HepG2 (cell line): ENCODE results near the gene NAA16. TPM values are rescaled to one million over a fixed set of nuclear protein-coding genes. Genes with fewer than 3 reads are reported as not detected.

ENCODE experiments used
- ATAC-seq: fragments of 200-7000 bp; cut with Tn5 transposase; 3 replicates; pipeline ENCODE4 v1.9.1; 2020; ENCODE audit warnings: mild to moderate bottlenecking, moderate library complexity
- BruUV-seq: library from RNA; stranded (reverse); fragments of 400-500 nt; replicated peaks from 2 replicates; lab custom pipeline; 2021; lab: Mats Ljungman, UMichigan
- CTCF ChIA-PET: fragments of 300-600 bp; formaldehyde crosslinking; extraction: SDS; loops from one replicate; lab custom pipeline; 2021; ENCODE audit warnings: low total read pairs, inconsistent platforms, low intra/inter-chr PET ratio; lab: Yijun Ruan, JAX
- POLR2A ChIA-PET: fragments of 350-600 bp; sonication (Branson Sonifier 250); formaldehyde crosslinking; loops from one replicate; lab custom pipeline; 2020; ENCODE audit warnings: antibody characterized with exemption, inconsistent platforms; lab: Yijun Ruan, JAX
- DNase-seq: peaks from one replicate; pipeline ENCODE4 v3.0.0-alpha.2; 2015; ENCODE audit warnings: low spot score
- FAIRE-seq: peaks from 3 replicates; lab custom pipeline; 2011; peaks lifted over from hg19 to GRCh38; lab: Jason Lieb, UNC
- H2AFZ ChIP-seq: one replicate; pipeline ENCODE4 v1.6.1; 2011; ENCODE audit warnings: low read length, inconsistent platforms
- H3K27ac ChIP-seq: fragments of 300-600 bp; 3 replicates; pipeline ENCODE4 v1.8.0; 2011; ENCODE audit warnings: mixed run types, mild to moderate bottlenecking, mixed read lengths, low read length, inconsistent platforms; ENCODE audit not compliant: insufficient read depth; ENCODE audit errors: extremely low read length
- H3K27me3 ChIP-seq, 2 experiments: fragments of 200-600 bp in 1 of 2; 2 replicates in 1 of 2; 3 replicates in 1 of 2; pipeline versions ENCODE4 v1.6.0 to v1.8.0; 2011; ENCODE audit warnings: low read length in 2 of 2, mild to moderate bottlenecking in 2 of 2, moderate library complexity in 2 of 2, inconsistent platforms in 1 of 2; ENCODE audit not compliant: insufficient read depth in 2 of 2, control insufficient read depth in 1 of 2
- H3K36me3 ChIP-seq, 2 experiments: fragments of 200-600 bp in 1 of 2; replicated peaks in 1 of 2; 2 replicates in 1 of 2; 3 replicates in 1 of 2; pipeline versions ENCODE4 v1.5.1 to v1.8.0; 2011; ENCODE audit warnings: low read length in 2 of 2, inconsistent platforms in 1 of 2; ENCODE audit not compliant: insufficient read depth in 2 of 2, control insufficient read depth in 1 of 2
- H3K4me1 ChIP-seq: 2 replicates; pipeline ENCODE4 v1.5.1; 2012; ENCODE audit warnings: low read length, inconsistent platforms; ENCODE audit not compliant: insufficient read depth
- H3K4me2 ChIP-seq: 2 replicates; pipeline ENCODE4 v1.6.0; 2011; ENCODE audit warnings: low read depth, low read length, inconsistent platforms
- H3K4me3 ChIP-seq, 3 experiments: fragments of 200-600 bp in 1 of 3; sonication (generic), shearing (Covaris generic) in 1 of 3; replicated peaks in 1 of 3; 2 replicates each; pipeline ENCODE4 v1.5.1; 2011 to 2016; ENCODE audit warnings: low read length in 3 of 3, inconsistent platforms in 2 of 3, low read depth in 2 of 3, mild to moderate bottlenecking in 2 of 3, control low read depth in 1 of 3, mixed read lengths in 1 of 3; ENCODE audit not compliant: insufficient read depth in 1 of 3
- H3K79me2 ChIP-seq: one replicate; pipeline ENCODE4 v1.6.1; 2011; ENCODE audit warnings: low read length, inconsistent platforms; ENCODE audit not compliant: insufficient read depth
- H3K9ac ChIP-seq: 2 replicates; pipeline ENCODE4 v1.6.0; 2011; ENCODE audit warnings: mild to moderate bottlenecking, low read depth, low read length, inconsistent platforms; ENCODE audit not compliant: insufficient read depth
- H3K9me3 ChIP-seq: 2 replicates; pipeline ENCODE4 v1.5.1; 2012; ENCODE audit warnings: mild to moderate bottlenecking, low read length
- H4K20me1 ChIP-seq: 2 replicates; pipeline ENCODE4 v1.6.0; 2011; ENCODE audit warnings: inconsistent platforms, mild to moderate bottlenecking, low read length, moderate library complexity; ENCODE audit not compliant: insufficient read depth
- BCL3 ChIP-seq: sonication (generic); formaldehyde crosslinking; IDR thresholded peaks from 2 replicates; pipeline ENCODE4 v1.5.1; 2020; ENCODE audit warnings: mild to moderate bottlenecking, missing genetic modification reagents, moderate library complexity
- ELK4 ChIP-seq: sonication (generic); formaldehyde crosslinking; IDR thresholded peaks from 2 replicates; pipeline ENCODE4 v1.9.0; 2021; ENCODE audit warnings: missing genetic modification reagents, borderline replicate concordance
- GATAD2A ChIP-seq: IDR thresholded peaks from 2 replicates; pipeline ENCODE4 v1.6.1; 2016
- MTF2 ChIP-seq: sonication (generic); formaldehyde crosslinking; IDR thresholded peaks from 2 replicates; pipeline ENCODE4 v1.5.0; 2020; ENCODE audit warnings: missing genetic modification reagents, borderline replicate concordance
- MYNN ChIP-seq: sonication (generic); formaldehyde crosslinking; IDR thresholded peaks from 2 replicates; pipeline ENCODE4 v1.4.0; 2020; ENCODE audit warnings: mild to moderate bottlenecking, low read depth, missing genetic modification reagents
- MZF1 ChIP-seq: sonication (generic); formaldehyde crosslinking; IDR thresholded peaks from 2 replicates; pipeline ENCODE4 v1.8.1; 2023; ENCODE audit warnings: mild to moderate bottlenecking, missing genetic modification reagents, borderline replicate concordance
- RFX3 ChIP-seq: IDR thresholded peaks from 2 replicates; pipeline ENCODE4 v1.6.1; 2016; ENCODE audit warnings: missing biosample characterization, missing genetic modification reagents
- SKI ChIP-seq: fragments of 450-650 bp; IDR thresholded peaks from one replicate; pipeline ENCODE4 v1.6.1; 2018; ENCODE audit warnings: mild to moderate bottlenecking; ENCODE audit not compliant: partially characterized antibody
- ZNF275 ChIP-seq: sonication (generic); formaldehyde crosslinking; IDR thresholded peaks from 2 replicates; pipeline ENCODE4 v1.8.0; 2022; ENCODE audit warnings: missing genetic modification reagents, mild to moderate bottlenecking, inconsistent platforms, borderline replicate concordance
- ZNF441 ChIP-seq: sonication (generic); formaldehyde crosslinking; IDR thresholded peaks from 2 replicates; pipeline ENCODE4 v1.7.0; 2021; ENCODE audit warnings: missing genetic modification reagents, borderline replicate concordance
- ZNF569 ChIP-seq: sonication (generic); formaldehyde crosslinking; IDR thresholded peaks from 2 replicates; pipeline ENCODE4 v1.5.0; 2020; ENCODE audit warnings: mild to moderate bottlenecking, missing genetic modification reagents, moderate library complexity, borderline replicate concordance
- ZNF572 ChIP-seq: sonication (generic); formaldehyde crosslinking; IDR thresholded peaks from 2 replicates; pipeline ENCODE4 v1.5.1; 2020; ENCODE audit warnings: mild to moderate bottlenecking, missing genetic modification reagents
- ZNF598 ChIP-seq: sonication (generic); formaldehyde crosslinking; IDR thresholded peaks from 2 replicates; pipeline ENCODE4 v1.5.1; 2020; ENCODE audit warnings: mild to moderate bottlenecking, missing genetic modification reagents, borderline replicate concordance
- ZNF672 ChIP-seq: sonication (generic); formaldehyde crosslinking; IDR thresholded peaks from 2 replicates; pipeline ENCODE4 v1.8.1; 2022; ENCODE audit warnings: missing genetic modification reagents
- ZNF790 ChIP-seq: sonication (generic); formaldehyde crosslinking; IDR thresholded peaks from 2 replicates; pipeline ENCODE4 v1.8.0; 2022; ENCODE audit warnings: missing genetic modification reagents, mild to moderate bottlenecking, borderline replicate concordance
- WGBS: methylation state at CpG from one replicate; pipeline ENCODE4 v1.1.6; 2017; ENCODE audit warnings: low lambda C conversion rate; 5-methylcytosine and 5-hydroxymethylcytosine counted together
- in situ Hi-C: cut with HindIII; loops from 2 replicates; pipeline ENCODE4 v1.10.0; 2017; ENCODE audit warnings: low pct_unique_long_range_greater_than_20kb; ENCODE audit not compliant: extremely low pct_ligation_motif_present
- intact Hi-C: fragments of 100-400 bp; cut with micrococcal nuclease; formaldehyde crosslinking; loops from one replicate; pipeline ENCODE4 v1.10.0; 2022; ENCODE audit not compliant: unreplicated experiment
- polyA plus RNA-seq, 8 experiments: library from polyadenylated mRNA; depleted of rRNA in 3 of 8; stranded (reverse) in 7 of 8; unstranded in 1 of 8; fragments of >200 nt; fragmentation: Illumina TruSeq in 4 of 8; extraction: Trizol in 4 of 8; gene quantifications; 2 replicates each; pipeline versions ENCODE4 v1.2.1 to v1.2.3, GENCODE V29; 2011 to 2016; ENCODE audit warnings: low read depth in 4 of 8, missing spikeins in 1 of 8, mixed read lengths in 1 of 8; ENCODE audit not compliant: insufficient read depth in 1 of 8
- total RNA-seq, 5 experiments: library from RNA; depleted of rRNA; stranded (reverse); fragments of >200 nt; fragmentation: Illumina TruSeq; extraction: Trizol; gene quantifications; 2 replicates each; pipeline ENCODE4 v1.2.3, GENCODE V29; 2016; ENCODE audit warnings: low read depth in 1 of 5

NAA16 gene
- total and polyA plus RNA-seq, 2 of the 13 experiments (the other 11 are each of a cell fraction or from before 2014, with no cell fraction given), result 9.2 to 15.1 TPM

GRCh38 chr13:41411060-41411459 is 100.0 kb downstream of the NAA16 start:
- Histone ChIP-seq H3K27ac (no peak overlapping the region), H2AFZ (no peak overlapping the region), H3K79me2 (no peaks in the 10 kb centered on the region), H3K4me1 (peaks cover 12% of the 10 kb centered on the region), H3K27me3 (no peaks in the 10 kb centered on the region), H3K4me2 (no peak overlapping the region), H3K36me3 (no peaks in the 10 kb centered on the region), H3K9ac (no peak overlapping the region), H4K20me1 (no peaks in the 10 kb centered on the region)
- FAIRE-seq (no peak), ATAC-seq (no peak), DNase-seq (no peak)
- intact Hi-C loops, result loop anchor here (1.0 to 5.0 kb wide), 2 partner anchors 241 to 701 kb away; no protein-coding TSS in a partner anchor
- BruUV-seq, result no TSS peak
- CTCF ChIA-PET, result interaction anchor here (1.5 kb wide), 1 partner anchor 242 kb away, joined by 3 read pairs; no protein-coding TSS in a partner anchor
- POLR2A ChIA-PET, result no interaction called here
- in situ Hi-C loops, result loop anchor here (5.0 to 25.0 kb wide), 2 partner anchors 241 to 701 kb away; no protein-coding TSS in a partner anchor
- WGBS, result 5% methylated on average over 5 of the region's 5 CpGs
- TF ChIP-seq ZNF275 (CRISPR knock-in tag) (no peak), MZF1 (CRISPR knock-in tag) (no peak), MYNN (CRISPR knock-in tag) (no peak), ZNF569 (CRISPR knock-in tag) (no peak), ZNF572 (no peak), MTF2 (CRISPR knock-in tag) (no peak), ZNF598 (CRISPR knock-in tag) (no peak), GATAD2A (CRISPR knock-in tag) (no peak), SKI (no peak), ZNF790 (CRISPR knock-in tag) (no peak), ELK4 (no peak), ZNF672 (CRISPR knock-in tag) (no peak), BCL3 (CRISPR knock-in tag) (no peak), ZNF441 (CRISPR knock-in tag) (no peak), RFX3 (CRISPR knock-in tag) (no peak)
- TF ChIP-seq, all 625 proteins: peak for 0
- Histone ChIP-seq H3K9me3 (no peaks in the 10 kb centered on the region), H3K4me3 (no peak overlapping the region)
